ENCODE data around the gene STXBP6.
"Not testable (repeated sequence)": the region's sequence is repeated elsewhere in the genome, so short reads cannot be mapped to it uniquely, and the experiment has no call there.

DNA sequence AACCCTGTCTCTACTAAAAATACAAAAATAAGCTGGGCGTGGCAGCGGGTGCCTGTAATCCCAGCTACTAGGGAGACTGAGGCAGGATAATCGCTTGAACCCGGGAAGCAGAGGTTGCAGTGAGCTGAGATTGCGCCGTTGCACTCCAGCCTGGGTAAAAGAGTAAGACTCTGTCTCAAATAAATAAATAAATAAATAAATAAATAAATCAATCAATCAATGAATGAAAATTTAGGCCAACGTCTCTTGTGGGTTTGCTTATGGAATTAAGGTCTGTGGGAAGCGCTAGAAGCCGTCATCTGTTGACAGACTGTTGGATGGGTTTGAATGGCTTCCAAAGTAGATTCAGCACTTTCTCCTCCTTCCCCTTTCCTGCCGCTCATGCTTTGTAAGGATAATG is 246.5 kb downstream of the STXBP6 start:
- TF ChIP-seq, protein P1, sequence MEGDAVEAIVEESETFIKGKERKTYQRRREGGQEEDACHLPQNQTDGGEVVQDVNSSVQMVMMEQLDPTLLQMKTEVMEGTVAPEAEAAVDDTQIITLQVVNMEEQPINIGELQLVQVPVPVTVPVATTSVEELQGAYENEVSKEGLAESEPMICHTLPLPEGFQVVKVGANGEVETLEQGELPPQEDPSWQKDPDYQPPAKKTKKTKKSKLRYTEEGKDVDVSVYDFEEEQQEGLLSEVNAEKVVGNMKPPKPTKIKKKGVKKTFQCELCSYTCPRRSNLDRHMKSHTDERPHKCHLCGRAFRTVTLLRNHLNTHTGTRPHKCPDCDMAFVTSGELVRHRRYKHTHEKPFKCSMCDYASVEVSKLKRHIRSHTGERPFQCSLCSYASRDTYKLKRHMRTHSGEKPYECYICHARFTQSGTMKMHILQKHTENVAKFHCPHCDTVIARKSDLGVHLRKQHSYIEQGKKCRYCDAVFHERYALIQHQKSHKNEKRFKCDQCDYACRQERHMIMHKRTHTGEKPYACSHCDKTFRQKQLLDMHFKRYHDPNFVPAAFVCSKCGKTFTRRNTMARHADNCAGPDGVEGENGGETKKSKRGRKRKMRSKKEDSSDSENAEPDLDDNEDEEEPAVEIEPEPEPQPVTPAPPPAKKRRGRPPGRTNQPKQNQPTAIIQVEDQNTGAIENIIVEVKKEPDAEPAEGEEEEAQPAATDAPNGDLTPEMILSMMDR (IDR thresholded peaks at IDR 0.05 in 2 of 3, conservative IDR thresholded peaks at IDR 0.05 in 1 of 3; ENCODE audit: borderline replicate concordance in 1 of 3, insufficient read depth in 1 of 3, low read depth in 2 of 3, low read length in 2 of 3) = not testable (repeated sequence)
- not testable (repeated sequence) for TF ChIP-seq ZFX (IDR thresholded peaks at IDR 0.05); FOSL1 (IDR thresholded peaks at IDR 0.05; ENCODE audit: low read depth); POLR2AphosphoS5 (IDR thresholded peaks at IDR 0.05; ENCODE audit: low read depth, low read length); SIN3A (IDR thresholded peaks at IDR 0.05; ENCODE audit: low read depth)
- TF ChIP-seq, protein P2, sequence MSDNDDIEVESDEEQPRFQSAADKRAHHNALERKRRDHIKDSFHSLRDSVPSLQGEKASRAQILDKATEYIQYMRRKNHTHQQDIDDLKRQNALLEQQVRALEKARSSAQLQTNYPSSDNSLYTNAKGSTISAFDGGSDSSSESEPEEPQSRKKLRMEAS (IDR thresholded peaks at IDR 0.05) = not testable (repeated sequence)
- TF ChIP-seq, protein P3, sequence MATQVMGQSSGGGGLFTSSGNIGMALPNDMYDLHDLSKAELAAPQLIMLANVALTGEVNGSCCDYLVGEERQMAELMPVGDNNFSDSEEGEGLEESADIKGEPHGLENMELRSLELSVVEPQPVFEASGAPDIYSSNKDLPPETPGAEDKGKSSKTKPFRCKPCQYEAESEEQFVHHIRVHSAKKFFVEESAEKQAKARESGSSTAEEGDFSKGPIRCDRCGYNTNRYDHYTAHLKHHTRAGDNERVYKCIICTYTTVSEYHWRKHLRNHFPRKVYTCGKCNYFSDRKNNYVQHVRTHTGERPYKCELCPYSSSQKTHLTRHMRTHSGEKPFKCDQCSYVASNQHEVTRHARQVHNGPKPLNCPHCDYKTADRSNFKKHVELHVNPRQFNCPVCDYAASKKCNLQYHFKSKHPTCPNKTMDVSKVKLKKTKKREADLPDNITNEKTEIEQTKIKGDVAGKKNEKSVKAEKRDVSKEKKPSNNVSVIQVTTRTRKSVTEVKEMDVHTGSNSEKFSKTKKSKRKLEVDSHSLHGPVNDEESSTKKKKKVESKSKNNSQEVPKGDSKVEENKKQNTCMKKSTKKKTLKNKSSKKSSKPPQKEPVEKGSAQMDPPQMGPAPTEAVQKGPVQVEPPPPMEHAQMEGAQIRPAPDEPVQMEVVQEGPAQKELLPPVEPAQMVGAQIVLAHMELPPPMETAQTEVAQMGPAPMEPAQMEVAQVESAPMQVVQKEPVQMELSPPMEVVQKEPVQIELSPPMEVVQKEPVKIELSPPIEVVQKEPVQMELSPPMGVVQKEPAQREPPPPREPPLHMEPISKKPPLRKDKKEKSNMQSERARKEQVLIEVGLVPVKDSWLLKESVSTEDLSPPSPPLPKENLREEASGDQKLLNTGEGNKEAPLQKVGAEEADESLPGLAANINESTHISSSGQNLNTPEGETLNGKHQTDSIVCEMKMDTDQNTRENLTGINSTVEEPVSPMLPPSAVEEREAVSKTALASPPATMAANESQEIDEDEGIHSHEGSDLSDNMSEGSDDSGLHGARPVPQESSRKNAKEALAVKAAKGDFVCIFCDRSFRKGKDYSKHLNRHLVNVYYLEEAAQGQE (IDR thresholded peaks at IDR 0.05; ENCODE audit: low read depth) = not testable (repeated sequence)

Data from HCT116 (cell line).